Lower lobe of right lung (tissue), 2 donors: ENCODE results near the gene CCDC68. TPM values are rescaled to one million over a fixed set of nuclear protein-coding genes. Genes with fewer than 3 reads are reported as not detected.

Source experiments
- ATAC-seq, 2 donors: fragments of 200-7000 bp; cut with Tn5 transposase; one replicate each; pipeline ENCODE4 v1.9.1; 2020 to 2022; ENCODE audit warnings: mild to moderate bottlenecking in 2 of 2, moderate library complexity in 2 of 2
- DNase-seq: peaks from one replicate; pipeline ENCODE4 v3.0.0-alpha.2; 2020
- H3K27ac ChIP-seq: fragments of 200-600 bp; one replicate; pipeline ENCODE4 v1.8.0; 2022
- H3K27me3 ChIP-seq: fragments of 200-600 bp; one replicate; pipeline ENCODE4 v1.8.0; 2022; ENCODE audit warnings: low read depth
- H3K36me3 ChIP-seq: fragments of 200-600 bp; one replicate; pipeline ENCODE4 v1.8.0; 2022; ENCODE audit warnings: mild to moderate bottlenecking
- H3K4me1 ChIP-seq: fragments of 200-600 bp; one replicate; pipeline ENCODE4 v1.8.0; 2022
- H3K4me3 ChIP-seq: fragments of 200-600 bp; one replicate; pipeline ENCODE4 v1.8.0; 2022; ENCODE audit warnings: mild to moderate bottlenecking
- H3K9me3 ChIP-seq: fragments of 200-600 bp; one replicate; pipeline ENCODE4 v1.8.0; 2022
- CTCF ChIP-seq: fragments of 200-600 bp; IDR thresholded peaks from one replicate; pipeline ENCODE4 v1.8.0; 2022; ENCODE audit warnings: antibody characterized with exemption, mild to moderate bottlenecking
- intact Hi-C: fragments of 100-400 bp; cut with DNase I; formaldehyde crosslinking; loops from one replicate; pipeline ENCODE4 v1.11.0; 2022
- total RNA-seq: library from RNA; stranded (reverse); fragmentation: NEBNext Ultra II Directional; extraction: Animal tissue kit (Norgen Biotek cat#: 25700); gene quantifications from one replicate; pipeline ENCODE4 v1.2.1, GENCODE V29; 2021
- donor health status: DM: no; HTN: yes; CAD: no; lungs with severe emphysema.

The CCDC68 gene
- total RNA-seq, 1 donor from 2014 or later: 20.2 TPM

GRCh38 chr18:54945576-54946125, 13.6 kb downstream of the CCDC68 start:
- intact Hi-C loops: no loop called here
- Histone ChIP-seq H3K9me3 (no peaks in the 10 kb centered on the region), H3K4me3 (peak overlapping the region; percentile 51), H3K4me1 (peaks cover 43% of the 10 kb centered on the region), H3K27ac (peak overlapping the region; percentile 70), H3K27me3 (no peaks in the 10 kb centered on the region), H3K36me3 (peaks cover 2% of the 10 kb centered on the region)
- DNase-seq (no peak), ATAC-seq (peak in 1 of 2 donors; percentile 18)
- TF ChIP-seq CTCF: no peak

GRCh38 chr18:54942569-54942968, 16.7 kb downstream of the CCDC68 start:
- ATAC-seq: no peak
- Histone ChIP-seq H3K27me3 (no peaks in the 10 kb centered on the region), H3K36me3 (peaks cover 8% of the 10 kb centered on the region), H3K4me1 (peaks cover 27% of the 10 kb centered on the region), H3K9me3 (no peaks in the 10 kb centered on the region), H3K4me3 (no peak overlapping the region), H3K27ac (no peak overlapping the region)
- intact Hi-C loops: no loop called here
- no peak for DNase-seq
- TF ChIP-seq CTCF: no peak

- Histone ChIP-seq H3K36me3 (peaks cover 10% of the 10 kb centered on the region), H3K9me3 (no peaks in the 10 kb centered on the region), H3K27ac (no peak overlapping the region), H3K4me3 (no peak overlapping the region), H3K27me3 (no peaks in the 10 kb centered on the region), H3K4me1 (peaks cover 23% of the 10 kb centered on the region)
- DNase-seq (no peak), ATAC-seq (no peak)
- no peak for TF ChIP-seq CTCF
- intact Hi-C loops: no loop called here
Measured at GRCh38 chr18:54942144-54942543, 17.1 kb downstream of the CCDC68 start.

- no peak overlapping the region for H3K4me3 ChIP-seq
- peak in 1 of 2 donors; percentile 43 for ATAC-seq
- TF ChIP-seq CTCF: no peak
- H3K36me3 ChIP-seq: peaks cover 25% of the 10 kb centered on the region
- H3K4me1 ChIP-seq: no peaks in the 10 kb centered on the region
- intact Hi-C loops: no loop called here
- no peaks in the 10 kb centered on the region for H3K27me3 ChIP-seq
- H3K27ac ChIP-seq: no peak overlapping the region
- no peaks in the 10 kb centered on the region for H3K9me3 ChIP-seq
- no peak for DNase-seq
Measured at GRCh38 chr18:54939361-54939917, 19.8 kb downstream of the CCDC68 start.

GRCh38 chr18:54938506-54938905, 20.8 kb downstream of the CCDC68 start:
- no peaks in the 10 kb centered on the region for H3K4me1 ChIP-seq
- intact Hi-C loops: no loop called here
- H3K27ac ChIP-seq: no peak overlapping the region
- peaks cover 25% of the 10 kb centered on the region for H3K36me3 ChIP-seq
- no peak for TF ChIP-seq CTCF
- H3K4me3 ChIP-seq: no peak overlapping the region
- no peaks in the 10 kb centered on the region for H3K9me3 ChIP-seq
- DNase-seq (no peak), ATAC-seq (no peak)
- H3K27me3 ChIP-seq: no peaks in the 10 kb centered on the region
